GM19043 (cell line): Measurements from ENCODE around the gene MMP23B.
A peak's percentile ranks its signal among the peaks of the same experiment; 100 is the strongest.

Experiments
- ATAC-seq: cut with Tn5 transposase; IDR thresholded peaks from one replicate; pipeline ENCODE4 v1.9.1; 2021; ENCODE audit warnings: low read depth; ENCODE audit not compliant: unreplicated experiment

The MMP23B gene

GRCh38 chr1:1602304-1602967 is 29.5 kb upstream of the MMP23B start:
- ATAC-seq: no peak

GRCh38 chr1:1602968-1603506 is 28.9 kb upstream of the MMP23B start:
- no peak for ATAC-seq

- no peak for ATAC-seq
Observed at GRCh38 chr1:1603671-1604373, 28.2 kb upstream of the MMP23B start.

- no peak for ATAC-seq
Observed at GRCh38 chr1:1604374-1605033, 27.5 kb upstream of the MMP23B start.

- ATAC-seq: no peak
Observed at GRCh38 chr1:1605034-1605591, 26.9 kb upstream of the MMP23B start.

- ATAC-seq: no peak
Observed at GRCh38 chr1:1605724-1606123, 26.2 kb upstream of the MMP23B start.

GRCh38 chr1:1606232-1606631 is 25.7 kb upstream of the MMP23B start:
- ATAC-seq: no peak

- ATAC-seq: no peak
Observed at GRCh38 chr1:1609822-1610485, 22.0 kb upstream of the MMP23B start.

- no peak for ATAC-seq
Observed at GRCh38 chr1:1610796-1611195, 21.2 kb upstream of the MMP23B start.

GRCh38 chr1:1612104-1612400 is 19.9 kb upstream of the MMP23B start:
- no peak for ATAC-seq

- no peak for ATAC-seq
Observed at GRCh38 chr1:1613509-1614082, 18.4 kb upstream of the MMP23B start.

GRCh38 chr1:1614204-1614953 is 17.6 kb upstream of the MMP23B start:
- no peak for ATAC-seq

GRCh38 chr1:1614954-1615255 is 17.1 kb upstream of the MMP23B start:
- no peak for ATAC-seq

GRCh38 chr1:1615256-1616044 is 16.5 kb upstream of the MMP23B start, which contains the start of gene MIB2:
TSS of gene MIB2 (plus strand) at chr1:1615500. CDS start at chr1:1623453, 7,953 bp downstream.
- peak; percentile 82 for ATAC-seq

- peak; percentile 11 for ATAC-seq
Observed at GRCh38 chr1:1616045-1616790, 15.8 kb upstream of the MMP23B start.

GRCh38 chr1:1616838-1617237 is 15.1 kb upstream of the MMP23B start:
- no peak for ATAC-seq

- ATAC-seq: no peak
Observed at GRCh38 chr1:1617516-1617915, 14.5 kb upstream of the MMP23B start.

- ATAC-seq: no peak
Observed at GRCh38 chr1:1617925-1618324, 14.0 kb upstream of the MMP23B start.
